T47D (cell line): ENCODE results near the gene RAB4A.

Source experiments
- DNase-seq, 2 experiments: peaks; one replicate each; pipeline versions ENCODE4 v3.0.0 to v3.0.0-alpha.2; 2011 to 2012; ENCODE audit warnings: low read depth in 1 of 2, low spot score in 1 of 2
- JUND ChIP-seq: IDR thresholded peaks from 2 replicates; pipeline ENCODE4 v1.6.1; 2012; ENCODE audit warnings: low read depth
- in situ Hi-C: cut with HindIII; loops from 2 replicates; pipeline ENCODE4 v1.10.0; 2016; ENCODE audit warnings: low sequenced_read_pairs, low pct_unique_long_range_greater_than_20kb

Gene RAB4A

GRCh38 chr1:229249854-229250644 is 20.9 kb upstream of the RAB4A start:
- no peak for DNase-seq
- in situ Hi-C loops: no loop called here
- TF ChIP-seq JUND: no peak

DNA sequence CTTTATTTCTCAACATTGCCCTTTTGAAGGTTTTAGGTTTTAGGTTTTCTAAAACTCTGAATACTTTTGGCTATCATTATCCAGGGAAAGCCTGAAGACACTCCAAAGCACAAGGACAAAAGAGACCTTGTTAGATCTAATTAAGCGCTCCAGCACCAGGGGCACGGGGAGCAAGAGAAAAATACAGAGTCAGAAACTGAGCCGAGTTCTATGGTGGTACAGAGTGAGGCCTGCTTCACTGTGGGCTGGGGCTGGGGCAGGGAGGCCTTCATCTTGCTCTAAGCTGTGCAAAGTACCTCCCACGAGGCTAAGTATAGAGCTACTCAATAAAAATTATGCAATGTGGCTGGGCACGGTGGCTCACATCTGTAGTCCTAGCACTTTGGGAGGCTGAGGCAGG is 19.7 kb upstream of the RAB4A start:
- no peak for TF ChIP-seq JUND
- DNase-seq: no peak
- in situ Hi-C loops: no loop called here

- TF ChIP-seq JUND: no peak
- no peak for DNase-seq
- in situ Hi-C loops: no loop called here
Observed at GRCh38 chr1:229252228-229252984, 18.5 kb upstream of the RAB4A start.

GRCh38 chr1:229253151-229253974 is 17.5 kb upstream of the RAB4A start:
- in situ Hi-C loops: no loop called here
- DNase-seq: no peak
- TF ChIP-seq JUND: no peak

GRCh38 chr1:229254910-229255541 is 15.9 kb upstream of the RAB4A start:
- in situ Hi-C loops: no loop called here
- no peak for TF ChIP-seq JUND
- peak in 1 of 2 experiments; percentile 76 for DNase-seq

GRCh38 chr1:229258031-229258756 is 12.7 kb upstream of the RAB4A start:
- DNase-seq: peak; percentile 51 to 81
- in situ Hi-C loops: no loop called here
- TF ChIP-seq JUND: no peak

GRCh38 chr1:229258757-229259060 is 12.2 kb upstream of the RAB4A start:
- no peak for DNase-seq
- in situ Hi-C loops: no loop called here

GRCh38 chr1:229260297-229260696 is 10.6 kb upstream of the RAB4A start:
- no peak for TF ChIP-seq JUND
- in situ Hi-C loops: no loop called here
- no peak for DNase-seq

More at GRCh38 chr1:229258757-229259060, 12.2 kb upstream of the RAB4A start:
- TF ChIP-seq JUND: no peak

DNA sequence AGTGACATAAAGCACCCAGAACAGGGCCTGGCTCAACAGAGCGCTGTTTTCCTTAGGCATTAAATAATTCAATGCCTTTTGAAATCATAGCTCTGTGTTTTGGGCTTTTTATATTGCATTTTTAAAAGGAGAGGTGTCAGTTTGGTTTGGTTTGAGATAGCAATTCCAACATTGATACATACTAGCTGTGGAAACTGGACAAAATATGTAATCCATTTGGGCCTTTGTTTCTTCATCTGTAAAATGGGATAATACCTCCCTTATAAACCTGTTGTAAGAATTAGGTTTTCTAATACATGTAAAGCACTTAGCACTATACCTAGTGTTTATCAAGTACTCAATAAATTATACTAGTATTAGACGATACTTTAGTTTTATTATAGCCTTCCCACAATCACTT is 8.7 kb upstream of the RAB4A start:
- in situ Hi-C loops: no loop called here
- TF ChIP-seq JUND: no peak
- no peak for DNase-seq

GRCh38 chr1:229263254-229263653 is 7.7 kb upstream of the RAB4A start:
- DNase-seq: no peak
- in situ Hi-C loops: no loop called here
- TF ChIP-seq JUND: no peak

- in situ Hi-C loops: no loop called here
- TF ChIP-seq JUND: no peak
Observed at GRCh38 chr1:229264068-229264467, 6.8 kb upstream of the RAB4A start.

GRCh38 chr1:229264487-229264886 is 6.4 kb upstream of the RAB4A start:
- in situ Hi-C loops: no loop called here
- DNase-seq: no peak
- TF ChIP-seq JUND: no peak

More at GRCh38 chr1:229264068-229264467, 6.8 kb upstream of the RAB4A start:
- DNase-seq: no peak
